Panc1 (cell line): Measurements from ENCODE around the gene THSD8. TPM values are rescaled to one million over a fixed set of nuclear protein-coding genes. Genes with fewer than 3 reads are reported as not detected.
A peak's percentile ranks its signal among the peaks of the same experiment; 100 is the strongest.

Source experiments
- ATAC-seq: fragments of 200-7000 bp; cut with Tn5 transposase; 2 replicates; pipeline ENCODE4 v1.9.1; 2020; ENCODE audit warnings: mild to moderate bottlenecking, moderate library complexity
- BruUV-seq: library from RNA; stranded (reverse); fragments of 400-500 nt; replicated peaks from 2 replicates; lab custom pipeline; 2021; lab: Mats Ljungman, UMichigan
- CTCF ChIA-PET: fragments of 300-600 bp; sonication (Branson Sonifier 250); formaldehyde crosslinking; loops from one replicate; lab custom pipeline; 2022; ENCODE audit warnings: antibody characterized with exemption; lab: Charles Lee
- POLR2A ChIA-PET: fragments of 300-600 bp; sonication (Branson Sonifier 250); formaldehyde crosslinking; loops from one replicate; lab custom pipeline; 2022; ENCODE audit warnings: antibody characterized with exemption; lab: Charles Lee
- DNase-seq: peaks from one replicate; pipeline ENCODE4 v3.0.0-alpha.2; 2010; ENCODE audit warnings: low read depth, low spot score
- H3K27ac ChIP-seq: 2 replicates; pipeline ENCODE4 v1.5.1; 2011; ENCODE audit warnings: mild to moderate bottlenecking, low read length, inconsistent platforms
- H3K27me3 ChIP-seq: fragments of 200-500 bp; sonication (Bioruptor generic); 2 replicates; pipeline ENCODE4 v1.6.0; 2014; ENCODE audit warnings: low read length, inconsistent platforms; ENCODE audit not compliant: control insufficient read depth, insufficient read depth
- H3K36me3 ChIP-seq: fragments of 200-500 bp; sonication (Bioruptor generic); 2 replicates; pipeline ENCODE4 v1.5.1; 2014; ENCODE audit warnings: inconsistent platforms, mild to moderate bottlenecking, low read length, moderate library complexity; ENCODE audit not compliant: control insufficient read depth, insufficient read depth
- H3K4me1 ChIP-seq: 2 replicates; pipeline ENCODE4 v1.5.1; 2011; ENCODE audit warnings: inconsistent platforms, mild to moderate bottlenecking, low read length, moderate library complexity; ENCODE audit not compliant: control insufficient read depth, insufficient read depth
- H3K4me3 ChIP-seq, 2 experiments: 2 replicates each; pipeline ENCODE4 v1.5.1; 2011 to 2012; ENCODE audit warnings: low read depth in 2 of 2, low read length in 2 of 2, mild to moderate bottlenecking in 2 of 2, inconsistent platforms in 1 of 2, moderate library complexity in 1 of 2
- H3K9me3 ChIP-seq: fragments of 200-500 bp; sonication (Bioruptor generic); 2 replicates; pipeline ENCODE4 v1.5.1; 2014; ENCODE audit warnings: low read depth, mild to moderate bottlenecking, inconsistent platforms, low read length, moderate library complexity; ENCODE audit not compliant: control insufficient read depth, insufficient read depth
- POLR2AphosphoS5 ChIP-seq: IDR thresholded peaks from 2 replicates; pipeline ENCODE4 v1.6.1; 2012; ENCODE audit warnings: mild to moderate bottlenecking, low read depth, low read length, moderate library complexity
- SIN3A ChIP-seq: IDR thresholded peaks from 2 replicates; pipeline ENCODE4 v1.6.1; 2012; ENCODE audit warnings: low read depth, mild to moderate bottlenecking, low read length, moderate library complexity, borderline replicate concordance; ENCODE audit not compliant: insufficient read depth
- TCF7L2 ChIP-seq: IDR thresholded peaks from 2 replicates; pipeline ENCODE4 v1.6.1; 2011; ENCODE audit warnings: mild to moderate bottlenecking, low read depth, low read length, inconsistent platforms
- in situ Hi-C: cut with HindIII; loops from 2 replicates; pipeline ENCODE4 v1.10.0; 2016; ENCODE audit warnings: low sequenced_read_pairs, low pct_unique_long_range_greater_than_20kb
- intact Hi-C: fragments of 100-400 bp; cut with micrococcal nuclease; formaldehyde crosslinking; loops from one replicate; pipeline ENCODE4 v1.10.0; 2022; ENCODE audit not compliant: unreplicated experiment
- total RNA-seq: library from RNA; stranded (reverse); gene quantifications from one replicate; pipeline ENCODE4 v1.2.1, GENCODE V29; 2021; ENCODE audit not compliant: unreplicated experiment
- TF ChIP-seq, protein P1 (sequence below), 2 experiments: IDR thresholded peaks; 2 replicates each; pipeline ENCODE4 v1.6.1; 2011 to 2012; ENCODE audit warnings: low read depth in 2 of 2, control low read depth in 1 of 2, low read length in 1 of 2, mild to moderate bottlenecking in 1 of 2, moderate library complexity in 1 of 2; ENCODE audit not compliant: insufficient read depth in 1 of 2
- TF ChIP-seq, protein P2 (sequence below): fragments of 450-650 bp; IDR thresholded peaks from 2 replicates; pipeline ENCODE4 v1.5.1; 2017; ENCODE audit warnings: mild to moderate bottlenecking

The THSD8 gene
- total RNA-seq, 1 experiment from 2014 or later: 24.8 TPM

DNA sequence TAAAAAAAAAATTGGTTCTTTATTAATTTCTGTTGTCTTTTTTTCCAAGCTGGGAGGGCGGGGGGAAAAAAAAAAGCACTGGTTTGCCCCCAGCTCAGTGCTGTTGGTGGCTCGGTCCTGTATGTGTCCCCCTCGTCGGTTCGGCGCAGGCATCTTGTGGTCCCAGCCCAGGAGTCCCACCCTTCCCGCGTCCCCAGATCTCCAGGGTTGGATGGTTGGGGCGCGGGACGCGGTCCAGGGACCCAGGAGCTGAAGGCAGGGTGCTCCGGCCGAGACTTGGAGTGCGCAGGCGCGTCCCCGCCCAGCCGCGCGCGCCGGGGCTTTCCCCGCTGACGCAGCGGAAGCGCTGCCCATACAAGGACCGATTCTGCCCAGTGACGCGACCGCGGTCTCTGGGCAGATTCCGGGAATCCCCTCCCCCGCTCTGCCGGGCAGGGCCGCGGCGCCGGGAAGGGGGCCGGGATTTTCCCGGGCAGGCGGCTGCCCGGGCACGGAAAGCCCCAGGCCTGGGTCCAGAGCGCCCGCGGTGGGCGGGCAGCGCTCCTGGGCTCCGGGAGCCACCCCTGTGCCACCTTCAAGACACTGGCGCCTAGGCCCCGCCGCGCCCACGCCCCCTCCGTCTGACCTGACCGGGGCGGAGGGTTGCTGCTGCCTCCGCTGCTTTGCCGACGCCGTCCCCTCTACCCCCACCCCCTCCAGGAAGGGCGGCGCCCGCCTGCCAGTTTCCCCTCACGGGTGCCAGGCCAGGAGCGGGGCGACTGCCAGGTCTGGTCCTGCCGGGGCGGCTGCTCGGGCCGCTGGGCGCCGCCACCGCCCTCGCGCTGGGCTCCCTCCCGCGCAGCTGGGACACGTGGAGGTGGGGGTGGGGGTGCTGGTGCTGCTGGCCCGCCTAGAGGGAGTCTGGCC is 8.3 kb upstream of the THSD8 start:
- Histone ChIP-seq H3K9me3 (no peaks in the 10 kb centered on the region), H3K27me3 (no peaks in the 10 kb centered on the region), H3K4me3 (peak overlapping the region; percentile 75 to 79), H3K4me1 (peaks cover 21% of the 10 kb centered on the region), H3K36me3 (peaks cover 2% of the 10 kb centered on the region), H3K27ac (peak overlapping the region; percentile 87)
- ATAC-seq: peak; percentile 43
- POLR2A ChIA-PET: interaction anchor here (0.6 to 2.8 kb wide), 3 partner anchors 16 to 112 kb away, joined by 4 to 16 read pairs (median 9); no protein-coding TSS in a partner anchor
- intact Hi-C loops: no loop called here
- TF ChIP-seq POLR2AphosphoS5 (peak; percentile 59; the same call in 1 of the 2 replicates), TCF7L2 (no peak; the same call in 1 of the 2 replicates), SIN3A (peak; percentile 54; the same call in 1 of the 2 replicates)
- TF ChIP-seq, protein P1, sequence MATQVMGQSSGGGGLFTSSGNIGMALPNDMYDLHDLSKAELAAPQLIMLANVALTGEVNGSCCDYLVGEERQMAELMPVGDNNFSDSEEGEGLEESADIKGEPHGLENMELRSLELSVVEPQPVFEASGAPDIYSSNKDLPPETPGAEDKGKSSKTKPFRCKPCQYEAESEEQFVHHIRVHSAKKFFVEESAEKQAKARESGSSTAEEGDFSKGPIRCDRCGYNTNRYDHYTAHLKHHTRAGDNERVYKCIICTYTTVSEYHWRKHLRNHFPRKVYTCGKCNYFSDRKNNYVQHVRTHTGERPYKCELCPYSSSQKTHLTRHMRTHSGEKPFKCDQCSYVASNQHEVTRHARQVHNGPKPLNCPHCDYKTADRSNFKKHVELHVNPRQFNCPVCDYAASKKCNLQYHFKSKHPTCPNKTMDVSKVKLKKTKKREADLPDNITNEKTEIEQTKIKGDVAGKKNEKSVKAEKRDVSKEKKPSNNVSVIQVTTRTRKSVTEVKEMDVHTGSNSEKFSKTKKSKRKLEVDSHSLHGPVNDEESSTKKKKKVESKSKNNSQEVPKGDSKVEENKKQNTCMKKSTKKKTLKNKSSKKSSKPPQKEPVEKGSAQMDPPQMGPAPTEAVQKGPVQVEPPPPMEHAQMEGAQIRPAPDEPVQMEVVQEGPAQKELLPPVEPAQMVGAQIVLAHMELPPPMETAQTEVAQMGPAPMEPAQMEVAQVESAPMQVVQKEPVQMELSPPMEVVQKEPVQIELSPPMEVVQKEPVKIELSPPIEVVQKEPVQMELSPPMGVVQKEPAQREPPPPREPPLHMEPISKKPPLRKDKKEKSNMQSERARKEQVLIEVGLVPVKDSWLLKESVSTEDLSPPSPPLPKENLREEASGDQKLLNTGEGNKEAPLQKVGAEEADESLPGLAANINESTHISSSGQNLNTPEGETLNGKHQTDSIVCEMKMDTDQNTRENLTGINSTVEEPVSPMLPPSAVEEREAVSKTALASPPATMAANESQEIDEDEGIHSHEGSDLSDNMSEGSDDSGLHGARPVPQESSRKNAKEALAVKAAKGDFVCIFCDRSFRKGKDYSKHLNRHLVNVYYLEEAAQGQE (IDR thresholded peaks at IDR 0.05; ENCODE audit: insufficient read depth in 1 of 2, low read depth in 2 of 2, low read length in 1 of 2): no peak; a peak in 1 of 4 replicates
- BruUV-seq: no TSS peak
- DNase-seq: no peak
- in situ Hi-C loops: no loop called here
- CTCF ChIA-PET: interaction anchor here (0.6 to 1.1 kb wide), 3 partner anchors 27 to 42 kb away, joined by 3 to 4 read pairs (median 3); no protein-coding TSS in a partner anchor

DNA sequence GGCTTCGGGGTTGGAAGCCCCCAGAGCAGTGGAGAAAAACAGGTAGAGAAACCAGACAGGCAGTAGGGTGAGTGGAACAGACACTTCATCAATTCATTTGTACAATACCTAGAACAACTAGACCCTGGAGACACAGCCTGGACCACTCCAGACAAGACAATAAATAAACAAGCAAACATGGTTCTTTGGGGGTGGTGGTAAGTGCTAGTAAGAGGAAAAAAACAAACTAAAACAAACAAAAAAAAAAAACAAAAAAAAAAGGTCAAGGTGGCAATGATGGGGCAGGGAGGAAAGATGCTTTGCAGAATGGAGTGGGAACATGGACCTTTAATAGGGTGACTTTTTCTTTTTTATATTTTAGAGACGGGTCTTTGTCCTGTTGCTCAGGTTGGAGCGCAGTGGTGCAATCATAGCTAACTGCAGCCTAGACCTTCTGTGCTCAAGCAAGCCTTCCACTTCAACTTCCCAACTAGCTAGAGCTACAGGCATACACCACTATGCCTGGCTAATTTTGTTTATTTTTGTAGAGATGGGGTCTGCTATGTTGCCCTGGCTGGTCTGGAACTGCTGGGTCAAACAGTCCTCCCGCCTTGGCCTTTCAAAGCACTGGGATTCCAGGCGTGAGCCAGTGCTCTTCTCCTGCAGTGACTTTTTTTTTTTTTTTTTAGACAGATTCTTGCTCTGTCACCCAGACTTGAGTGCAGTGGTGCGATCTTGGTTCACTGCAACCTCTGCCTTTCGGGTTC is 7.5 kb upstream of the THSD8 start:
- peaks cover 2% of the 10 kb centered on the region for H3K36me3 ChIP-seq
- POLR2A ChIA-PET: interaction anchor here (0.6 kb wide), 3 partner anchors 12 to 112 kb away, joined by 4 to 9 read pairs (median 7); no protein-coding TSS in a partner anchor
- H3K9me3 ChIP-seq: no peaks in the 10 kb centered on the region
- H3K27ac ChIP-seq: peak overlapping the region; percentile 87
- no peak for ATAC-seq
- BruUV-seq: no TSS peak
- in situ Hi-C loops: no loop called here
- CTCF ChIA-PET: interaction anchor here (0.7 to 2.9 kb wide), 4 partner anchors 17 to 34 kb away, joined by 11 to 37 read pairs (median 18); no protein-coding TSS in a partner anchor
- H3K27me3 ChIP-seq: no peaks in the 10 kb centered on the region
- no peak for DNase-seq
- intact Hi-C loops: no loop called here
- peak overlapping the region; percentile 75 to 79 for H3K4me3 ChIP-seq
- TF ChIP-seq TCF7L2 (no peak), SIN3A (no peak), POLR2AphosphoS5 (no peak; the same call in 1 of the 2 replicates)
- TF ChIP-seq, protein P2, sequence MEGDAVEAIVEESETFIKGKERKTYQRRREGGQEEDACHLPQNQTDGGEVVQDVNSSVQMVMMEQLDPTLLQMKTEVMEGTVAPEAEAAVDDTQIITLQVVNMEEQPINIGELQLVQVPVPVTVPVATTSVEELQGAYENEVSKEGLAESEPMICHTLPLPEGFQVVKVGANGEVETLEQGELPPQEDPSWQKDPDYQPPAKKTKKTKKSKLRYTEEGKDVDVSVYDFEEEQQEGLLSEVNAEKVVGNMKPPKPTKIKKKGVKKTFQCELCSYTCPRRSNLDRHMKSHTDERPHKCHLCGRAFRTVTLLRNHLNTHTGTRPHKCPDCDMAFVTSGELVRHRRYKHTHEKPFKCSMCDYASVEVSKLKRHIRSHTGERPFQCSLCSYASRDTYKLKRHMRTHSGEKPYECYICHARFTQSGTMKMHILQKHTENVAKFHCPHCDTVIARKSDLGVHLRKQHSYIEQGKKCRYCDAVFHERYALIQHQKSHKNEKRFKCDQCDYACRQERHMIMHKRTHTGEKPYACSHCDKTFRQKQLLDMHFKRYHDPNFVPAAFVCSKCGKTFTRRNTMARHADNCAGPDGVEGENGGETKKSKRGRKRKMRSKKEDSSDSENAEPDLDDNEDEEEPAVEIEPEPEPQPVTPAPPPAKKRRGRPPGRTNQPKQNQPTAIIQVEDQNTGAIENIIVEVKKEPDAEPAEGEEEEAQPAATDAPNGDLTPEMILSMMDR: no peak
- TF ChIP-seq, protein P1 (IDR thresholded peaks at IDR 0.05; ENCODE audit: insufficient read depth in 1 of 2, low read depth in 2 of 2, low read length in 1 of 2): no peak
- peaks cover 16% of the 10 kb centered on the region for H3K4me1 ChIP-seq
